Measurements from ENCODE around the gene RBM24.

GRCh38 chr6:17331238-17331637 is 50.1 kb downstream of the RBM24 start:
- TF ChIP-seq, protein P1, sequence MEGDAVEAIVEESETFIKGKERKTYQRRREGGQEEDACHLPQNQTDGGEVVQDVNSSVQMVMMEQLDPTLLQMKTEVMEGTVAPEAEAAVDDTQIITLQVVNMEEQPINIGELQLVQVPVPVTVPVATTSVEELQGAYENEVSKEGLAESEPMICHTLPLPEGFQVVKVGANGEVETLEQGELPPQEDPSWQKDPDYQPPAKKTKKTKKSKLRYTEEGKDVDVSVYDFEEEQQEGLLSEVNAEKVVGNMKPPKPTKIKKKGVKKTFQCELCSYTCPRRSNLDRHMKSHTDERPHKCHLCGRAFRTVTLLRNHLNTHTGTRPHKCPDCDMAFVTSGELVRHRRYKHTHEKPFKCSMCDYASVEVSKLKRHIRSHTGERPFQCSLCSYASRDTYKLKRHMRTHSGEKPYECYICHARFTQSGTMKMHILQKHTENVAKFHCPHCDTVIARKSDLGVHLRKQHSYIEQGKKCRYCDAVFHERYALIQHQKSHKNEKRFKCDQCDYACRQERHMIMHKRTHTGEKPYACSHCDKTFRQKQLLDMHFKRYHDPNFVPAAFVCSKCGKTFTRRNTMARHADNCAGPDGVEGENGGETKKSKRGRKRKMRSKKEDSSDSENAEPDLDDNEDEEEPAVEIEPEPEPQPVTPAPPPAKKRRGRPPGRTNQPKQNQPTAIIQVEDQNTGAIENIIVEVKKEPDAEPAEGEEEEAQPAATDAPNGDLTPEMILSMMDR (IDR thresholded peaks at IDR 0.05 in 2 of 3, conservative IDR thresholded peaks at IDR 0.05 in 1 of 3; ENCODE audit: borderline replicate concordance in 1 of 3, insufficient read depth in 1 of 3, low read depth in 2 of 3, low read length in 2 of 3) = no peak
- TF ChIP-seq, protein P2, sequence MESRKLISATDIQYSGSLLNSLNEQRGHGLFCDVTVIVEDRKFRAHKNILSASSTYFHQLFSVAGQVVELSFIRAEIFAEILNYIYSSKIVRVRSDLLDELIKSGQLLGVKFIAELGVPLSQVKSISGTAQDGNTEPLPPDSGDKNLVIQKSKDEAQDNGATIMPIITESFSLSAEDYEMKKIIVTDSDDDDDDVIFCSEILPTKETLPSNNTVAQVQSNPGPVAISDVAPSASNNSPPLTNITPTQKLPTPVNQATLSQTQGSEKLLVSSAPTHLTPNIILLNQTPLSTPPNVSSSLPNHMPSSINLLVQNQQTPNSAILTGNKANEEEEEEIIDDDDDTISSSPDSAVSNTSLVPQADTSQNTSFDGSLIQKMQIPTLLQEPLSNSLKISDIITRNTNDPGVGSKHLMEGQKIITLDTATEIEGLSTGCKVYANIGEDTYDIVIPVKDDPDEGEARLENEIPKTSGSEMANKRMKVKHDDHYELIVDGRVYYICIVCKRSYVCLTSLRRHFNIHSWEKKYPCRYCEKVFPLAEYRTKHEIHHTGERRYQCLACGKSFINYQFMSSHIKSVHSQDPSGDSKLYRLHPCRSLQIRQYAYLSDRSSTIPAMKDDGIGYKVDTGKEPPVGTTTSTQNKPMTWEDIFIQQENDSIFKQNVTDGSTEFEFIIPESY (IDR thresholded peaks at IDR 0.05; ENCODE audit: extremely low read depth, insufficient replicate concordance, low read length) = no peak
- TF ChIP-seq, protein P3, sequence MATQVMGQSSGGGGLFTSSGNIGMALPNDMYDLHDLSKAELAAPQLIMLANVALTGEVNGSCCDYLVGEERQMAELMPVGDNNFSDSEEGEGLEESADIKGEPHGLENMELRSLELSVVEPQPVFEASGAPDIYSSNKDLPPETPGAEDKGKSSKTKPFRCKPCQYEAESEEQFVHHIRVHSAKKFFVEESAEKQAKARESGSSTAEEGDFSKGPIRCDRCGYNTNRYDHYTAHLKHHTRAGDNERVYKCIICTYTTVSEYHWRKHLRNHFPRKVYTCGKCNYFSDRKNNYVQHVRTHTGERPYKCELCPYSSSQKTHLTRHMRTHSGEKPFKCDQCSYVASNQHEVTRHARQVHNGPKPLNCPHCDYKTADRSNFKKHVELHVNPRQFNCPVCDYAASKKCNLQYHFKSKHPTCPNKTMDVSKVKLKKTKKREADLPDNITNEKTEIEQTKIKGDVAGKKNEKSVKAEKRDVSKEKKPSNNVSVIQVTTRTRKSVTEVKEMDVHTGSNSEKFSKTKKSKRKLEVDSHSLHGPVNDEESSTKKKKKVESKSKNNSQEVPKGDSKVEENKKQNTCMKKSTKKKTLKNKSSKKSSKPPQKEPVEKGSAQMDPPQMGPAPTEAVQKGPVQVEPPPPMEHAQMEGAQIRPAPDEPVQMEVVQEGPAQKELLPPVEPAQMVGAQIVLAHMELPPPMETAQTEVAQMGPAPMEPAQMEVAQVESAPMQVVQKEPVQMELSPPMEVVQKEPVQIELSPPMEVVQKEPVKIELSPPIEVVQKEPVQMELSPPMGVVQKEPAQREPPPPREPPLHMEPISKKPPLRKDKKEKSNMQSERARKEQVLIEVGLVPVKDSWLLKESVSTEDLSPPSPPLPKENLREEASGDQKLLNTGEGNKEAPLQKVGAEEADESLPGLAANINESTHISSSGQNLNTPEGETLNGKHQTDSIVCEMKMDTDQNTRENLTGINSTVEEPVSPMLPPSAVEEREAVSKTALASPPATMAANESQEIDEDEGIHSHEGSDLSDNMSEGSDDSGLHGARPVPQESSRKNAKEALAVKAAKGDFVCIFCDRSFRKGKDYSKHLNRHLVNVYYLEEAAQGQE (IDR thresholded peaks at IDR 0.05; ENCODE audit: low read depth) = no peak
- no peak for TF ChIP-seq POLR2AphosphoS5 (IDR thresholded peaks at IDR 0.05; ENCODE audit: low read depth, low read length)

Measured in HCT116 (cell line).